Neural cell (in vitro differentiated cells): Measurements from ENCODE around the gene RCE1.

Experiments
- CTCF ChIP-seq: fragments of 450-650 bp; IDR thresholded peaks from 2 replicates; pipeline ENCODE4 v1.5.1; 2014; ENCODE audit warnings: antibody characterized with exemption, mild to moderate bottlenecking, moderate library complexity; ENCODE audit not compliant: poor library complexity, severe bottlenecking
- EP300 ChIP-seq: fragments of 450-650 bp; conservative IDR thresholded peaks from 2 replicates; pipeline ENCODE4 v1.6.1; 2014; ENCODE audit warnings: antibody characterized with exemption, mild to moderate bottlenecking, moderate library complexity; ENCODE audit not compliant: poor library complexity, severe bottlenecking
- EZH2 ChIP-seq: fragments of 200-600, 300-800 bp; shearing (Covaris generic), sonication (generic); IDR thresholded peaks from 2 replicates; pipeline ENCODE4 v1.6.1; 2014; ENCODE audit warnings: antibody characterized with exemption, low read length, borderline replicate concordance, mild to moderate bottlenecking; ENCODE audit not compliant: insufficient read depth, poor library complexity, severe bottlenecking
- MXI1 ChIP-seq: fragments of 450-650 bp; conservative IDR thresholded peaks from 2 replicates; pipeline ENCODE4 v1.6.1; 2014; ENCODE audit warnings: antibody characterized with exemption, mild to moderate bottlenecking; ENCODE audit not compliant: poor library complexity, severe bottlenecking
- POLR2AphosphoS5 ChIP-seq: IDR thresholded peaks from 2 replicates; pipeline ENCODE4 v1.6.1; 2012
- RAD21 ChIP-seq: fragments of 450-650 bp; conservative IDR thresholded peaks from 2 replicates; pipeline ENCODE4 v1.6.1; 2014; ENCODE audit warnings: antibody characterized with exemption, mild to moderate bottlenecking, moderate library complexity
- REST ChIP-seq: IDR thresholded peaks from 2 replicates; pipeline ENCODE4 v1.6.1; 2012; ENCODE audit warnings: borderline replicate concordance
- TAF1 ChIP-seq: IDR thresholded peaks from 2 replicates; pipeline ENCODE4 v1.6.1; 2012; ENCODE audit warnings: low read depth

GRCh38 chr11:66850235-66850587 is 7.0 kb downstream of the RCE1 start:
- TF ChIP-seq REST (no peak), CTCF (no peak), EP300 (no peak), TAF1 (no peak), POLR2AphosphoS5 (no peak), EZH2 (no peak), MXI1 (no peak), RAD21 (no peak)
